HG02981 (cell line): ENCODE results near the gene VPS37C.
"Not testable (repeated sequence)": the region's sequence is repeated elsewhere in the genome, so short reads cannot be mapped to it uniquely, and the experiment has no call there.

Experiments used
- ATAC-seq: cut with Tn5 transposase; IDR thresholded peaks from one replicate; pipeline ENCODE4 v1.9.1; 2021; ENCODE audit warnings: mild to moderate bottlenecking, moderate library complexity; ENCODE audit not compliant: unreplicated experiment

Gene VPS37C

GRCh38 chr11:61176446-61176845 is 15.2 kb upstream of the VPS37C start:
- ATAC-seq = no peak

GRCh38 chr11:61174949-61175348 is 13.7 kb upstream of the VPS37C start:
- no peak for ATAC-seq

- ATAC-seq = no peak
Observed at GRCh38 chr11:61174273-61174672, 13.0 kb upstream of the VPS37C start.

- ATAC-seq = no peak
Observed at GRCh38 chr11:61173456-61173855, 12.2 kb upstream of the VPS37C start.

GRCh38 chr11:61172888-61173287 is 11.7 kb upstream of the VPS37C start:
- ATAC-seq = no peak

- ATAC-seq = no peak
Observed at GRCh38 chr11:61172356-61172755, 11.1 kb upstream of the VPS37C start.

- no peak for ATAC-seq
Observed at GRCh38 chr11:61171907-61172306, 10.7 kb upstream of the VPS37C start.

- ATAC-seq = no peak
Observed at GRCh38 chr11:61170566-61170965, 9.3 kb upstream of the VPS37C start.

GRCh38 chr11:61168800-61169199 is 7.6 kb upstream of the VPS37C start:
- ATAC-seq = no peak

GRCh38 chr11:61168042-61168688 is 6.9 kb upstream of the VPS37C start:
- ATAC-seq = no peak

GRCh38 chr11:61166331-61166730 is 5.1 kb upstream of the VPS37C start:
- not testable (repeated sequence) for ATAC-seq

GRCh38 chr11:61165785-61166184 is 4.6 kb upstream of the VPS37C start:
- not testable (repeated sequence) for ATAC-seq

- ATAC-seq = no peak
Observed at GRCh38 chr11:61164606-61165424, 3.6 kb upstream of the VPS37C start.

GRCh38 chr11:61163714-61164605 is 2.7 kb upstream of the VPS37C start:
- ATAC-seq = no peak

GRCh38 chr11:61163021-61163420 is 1.8 kb upstream of the VPS37C start:
- no peak for ATAC-seq

GRCh38 chr11:61162092-61162941 is 1.1 kb upstream of the VPS37C start:
- ATAC-seq = no peak

- no peak for ATAC-seq
Observed at GRCh38 chr11:61160487-61161189, 588 bp downstream of the VPS37C start.

- ATAC-seq = no peak
Observed at GRCh38 chr11:61158691-61159381, 2.4 kb downstream of the VPS37C start.

- no peak for ATAC-seq
Observed at GRCh38 chr11:61157743-61158142, 3.5 kb downstream of the VPS37C start.
